Gastroesophageal sphincter (tissue), 3 donors: ENCODE data around the gene ARSK.

Source experiments
- POLR2A ChIP-seq, 2 donors: fragments of 450-650 bp; IDR thresholded peaks; one replicate each; pipeline ENCODE4 v1.6.1; 2017; ENCODE audit warnings: antibody characterized with exemption in 2 of 2, mild to moderate bottlenecking in 2 of 2, moderate library complexity in 1 of 2
- TF ChIP-seq, protein P1 (sequence below), 4 experiments: fragments of 200-600 bp in 2 of 4; fragments of 450-650 bp in 2 of 4; sonication (generic) in 1 of 4; IDR thresholded peaks; one replicate each; pipeline ENCODE4 v1.5.1; 2017 to 2019; ENCODE audit warnings: antibody characterized with exemption in 4 of 4, mild to moderate bottlenecking in 2 of 4, moderate library complexity in 2 of 4

- TF ChIP-seq, protein P1, sequence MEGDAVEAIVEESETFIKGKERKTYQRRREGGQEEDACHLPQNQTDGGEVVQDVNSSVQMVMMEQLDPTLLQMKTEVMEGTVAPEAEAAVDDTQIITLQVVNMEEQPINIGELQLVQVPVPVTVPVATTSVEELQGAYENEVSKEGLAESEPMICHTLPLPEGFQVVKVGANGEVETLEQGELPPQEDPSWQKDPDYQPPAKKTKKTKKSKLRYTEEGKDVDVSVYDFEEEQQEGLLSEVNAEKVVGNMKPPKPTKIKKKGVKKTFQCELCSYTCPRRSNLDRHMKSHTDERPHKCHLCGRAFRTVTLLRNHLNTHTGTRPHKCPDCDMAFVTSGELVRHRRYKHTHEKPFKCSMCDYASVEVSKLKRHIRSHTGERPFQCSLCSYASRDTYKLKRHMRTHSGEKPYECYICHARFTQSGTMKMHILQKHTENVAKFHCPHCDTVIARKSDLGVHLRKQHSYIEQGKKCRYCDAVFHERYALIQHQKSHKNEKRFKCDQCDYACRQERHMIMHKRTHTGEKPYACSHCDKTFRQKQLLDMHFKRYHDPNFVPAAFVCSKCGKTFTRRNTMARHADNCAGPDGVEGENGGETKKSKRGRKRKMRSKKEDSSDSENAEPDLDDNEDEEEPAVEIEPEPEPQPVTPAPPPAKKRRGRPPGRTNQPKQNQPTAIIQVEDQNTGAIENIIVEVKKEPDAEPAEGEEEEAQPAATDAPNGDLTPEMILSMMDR (IDR thresholded peaks at IDR 0.05): no peak
- TF ChIP-seq POLR2A (IDR thresholded peaks at IDR 0.05): no peak
These were observed 30.5 kb upstream of the ARSK start for GRCh38 chr5:95524423-95524822.
